ENCODE measurements around the gene PRKG1.

Gene PRKG1

DNA sequence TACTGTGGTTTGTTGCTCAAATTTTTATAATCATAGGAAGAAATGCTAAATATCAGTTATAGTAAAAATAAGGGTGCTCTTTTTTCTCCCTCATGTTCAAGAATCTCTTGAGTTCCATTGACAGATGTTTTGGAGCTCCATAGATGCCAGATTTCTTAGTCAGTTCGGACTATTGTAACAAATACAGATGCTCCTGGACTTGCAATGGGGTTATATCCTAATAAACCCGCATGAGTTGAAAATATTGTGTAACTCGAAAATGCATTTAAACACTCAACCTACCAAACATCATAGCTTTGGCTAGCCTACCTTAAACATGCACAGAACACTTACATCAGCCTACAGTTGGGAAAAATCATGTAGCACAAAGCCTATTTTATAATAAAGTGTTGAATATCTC, 725.8 kb downstream of the PRKG1 start:
- no peaks in the 10 kb centered on the region for H3K9me3 ChIP-seq (replicated peaks; ENCODE audit: low read length)
- peaks cover 3% of the 10 kb centered on the region for H3K4me1 ChIP-seq (ENCODE audit: control insufficient read depth, insufficient read depth, low read length)
- no peak overlapping the region for H3K4me3 ChIP-seq (ENCODE audit: low read length)
- H3K4me2 ChIP-seq (ENCODE audit: low read length), result no peak overlapping the region
- no peaks in the 10 kb centered on the region for H3K36me3 ChIP-seq (ENCODE audit: insufficient read depth, low read length)
- H3K9ac ChIP-seq (ENCODE audit: low read depth, low read length), result no peak overlapping the region
- H3K27me3 ChIP-seq (ENCODE audit: control insufficient read depth, insufficient read depth, low read length), result no peaks in the 10 kb centered on the region

DNA sequence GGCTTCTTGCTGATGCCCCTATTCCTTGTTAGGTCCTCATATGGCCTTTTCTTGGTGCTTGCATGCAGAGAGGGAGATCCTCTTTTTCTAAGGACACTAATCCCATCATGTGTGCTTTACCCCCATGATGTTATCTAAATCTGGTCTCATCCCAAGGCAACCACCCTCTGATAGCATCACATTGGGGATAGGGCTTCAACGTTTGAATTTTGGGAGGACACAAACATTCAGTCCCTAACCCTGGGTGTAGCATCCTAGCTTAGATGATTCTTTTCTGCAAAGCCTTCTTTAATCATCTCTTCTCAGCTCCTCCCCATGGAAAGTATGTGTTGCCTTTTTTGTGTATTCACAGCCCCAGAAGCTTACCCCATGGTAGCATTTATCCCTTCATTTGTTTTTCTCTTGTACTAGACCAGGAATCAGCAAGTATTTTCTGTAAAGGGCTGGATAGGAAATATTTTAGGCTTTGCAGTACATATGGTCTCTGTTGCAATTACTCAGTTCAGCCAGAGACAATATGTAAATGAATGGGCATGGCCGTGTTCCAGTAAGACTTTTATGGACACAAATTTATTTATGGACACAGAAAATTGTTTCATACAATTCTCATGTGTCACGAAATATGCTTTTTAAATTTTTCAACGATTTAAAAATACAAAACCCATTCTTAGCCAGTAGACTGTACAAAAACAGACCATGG, 726.6 kb downstream of the PRKG1 start:
- no peak overlapping the region for H3K9ac ChIP-seq (ENCODE audit: low read depth, low read length)
- H3K9me3 ChIP-seq (replicated peaks; ENCODE audit: low read length), result no peaks in the 10 kb centered on the region
- no peaks in the 10 kb centered on the region for H3K36me3 ChIP-seq (ENCODE audit: insufficient read depth, low read length)
- H3K27me3 ChIP-seq (ENCODE audit: control insufficient read depth, insufficient read depth, low read length), result no peaks in the 10 kb centered on the region
- H3K4me1 ChIP-seq (ENCODE audit: control insufficient read depth, insufficient read depth, low read length), result peaks cover 3% of the 10 kb centered on the region
- H3K4me3 ChIP-seq (ENCODE audit: low read length), result no peak overlapping the region
- no peak overlapping the region for H3K4me2 ChIP-seq (ENCODE audit: low read length)

DNA sequence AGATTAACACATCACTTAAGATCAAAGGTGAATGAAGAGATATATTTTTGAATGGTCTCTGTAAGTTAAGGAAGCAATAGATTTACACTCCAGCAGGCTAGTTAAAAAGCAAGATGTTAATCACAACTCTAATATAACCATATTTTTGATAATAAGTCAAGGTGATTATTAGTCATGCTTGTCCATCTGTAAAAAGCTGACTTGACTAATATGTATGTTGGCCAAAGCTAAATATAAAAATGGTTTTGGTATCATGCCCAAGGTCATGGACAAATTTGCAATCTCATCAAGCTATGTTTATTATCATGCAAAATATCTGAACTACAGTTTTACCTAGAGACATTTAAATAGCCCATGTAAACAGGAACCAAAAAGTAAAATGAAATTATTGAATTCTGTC, 727.7 kb downstream of the PRKG1 start:
- no peak overlapping the region for H3K9ac ChIP-seq (ENCODE audit: low read depth, low read length)
- H3K36me3 ChIP-seq (ENCODE audit: insufficient read depth, low read length), result no peaks in the 10 kb centered on the region
- no peaks in the 10 kb centered on the region for H3K27me3 ChIP-seq (ENCODE audit: control insufficient read depth, insufficient read depth, low read length)
- no peaks in the 10 kb centered on the region for H3K9me3 ChIP-seq (replicated peaks; ENCODE audit: low read length)
- H3K4me1 ChIP-seq (ENCODE audit: control insufficient read depth, insufficient read depth, low read length), result peaks cover 3% of the 10 kb centered on the region
- H3K4me2 ChIP-seq (ENCODE audit: low read length), result no peak overlapping the region
- no peak overlapping the region for H3K4me3 ChIP-seq (ENCODE audit: low read length)

- Histone ChIP-seq H3K9me3 (replicated peaks; ENCODE audit: low read length) (no peaks in the 10 kb centered on the region), H3K9ac (ENCODE audit: low read depth, low read length) (no peak overlapping the region), H3K27me3 (ENCODE audit: control insufficient read depth, insufficient read depth, low read length) (no peaks in the 10 kb centered on the region), H3K4me1 (ENCODE audit: control insufficient read depth, insufficient read depth, low read length) (peaks cover 3% of the 10 kb centered on the region), H3K4me2 (ENCODE audit: low read length) (no peak overlapping the region), H3K36me3 (ENCODE audit: insufficient read depth, low read length) (no peaks in the 10 kb centered on the region), H3K4me3 (ENCODE audit: low read length) (no peak overlapping the region)
Measured at GRCh38 chr10:51804866-51805265, 730.6 kb downstream of the PRKG1 start.

GRCh38 chr10:51806079-51806835, 732.0 kb downstream of the PRKG1 start:
- Histone ChIP-seq H3K36me3 (ENCODE audit: insufficient read depth, low read length) (no peaks in the 10 kb centered on the region), H3K4me1 (ENCODE audit: control insufficient read depth, insufficient read depth, low read length) (peaks cover 3% of the 10 kb centered on the region), H3K9me3 (replicated peaks; ENCODE audit: low read length) (no peaks in the 10 kb centered on the region), H3K4me2 (ENCODE audit: low read length) (no peak overlapping the region), H3K4me3 (ENCODE audit: low read length) (no peak overlapping the region), H3K9ac (ENCODE audit: low read depth, low read length) (no peak overlapping the region), H3K27me3 (ENCODE audit: control insufficient read depth, insufficient read depth, low read length) (no peaks in the 10 kb centered on the region)

GRCh38 chr10:51808187-51808586, 733.9 kb downstream of the PRKG1 start:
- H3K4me3 ChIP-seq (ENCODE audit: low read length), result no peak overlapping the region
- no peak overlapping the region for H3K4me2 ChIP-seq (ENCODE audit: low read length)
- H3K9me3 ChIP-seq (replicated peaks; ENCODE audit: low read length), result no peaks in the 10 kb centered on the region
- H3K4me1 ChIP-seq (ENCODE audit: control insufficient read depth, insufficient read depth, low read length), result peaks cover 3% of the 10 kb centered on the region
- no peaks in the 10 kb centered on the region for H3K27me3 ChIP-seq (ENCODE audit: control insufficient read depth, insufficient read depth, low read length)
- no peaks in the 10 kb centered on the region for H3K36me3 ChIP-seq (ENCODE audit: insufficient read depth, low read length)
- H3K9ac ChIP-seq (ENCODE audit: low read depth, low read length), result no peak overlapping the region

GRCh38 chr10:51815723-51816122, 741.4 kb downstream of the PRKG1 start:
- no peak overlapping the region for H3K9ac ChIP-seq (ENCODE audit: low read depth, low read length)
- no peaks in the 10 kb centered on the region for H3K4me1 ChIP-seq (ENCODE audit: control insufficient read depth, insufficient read depth, low read length)
- H3K36me3 ChIP-seq (ENCODE audit: insufficient read depth, low read length), result no peaks in the 10 kb centered on the region
- no peaks in the 10 kb centered on the region for H3K27me3 ChIP-seq (ENCODE audit: control insufficient read depth, insufficient read depth, low read length)
- H3K4me2 ChIP-seq (ENCODE audit: low read length), result no peak overlapping the region
- no peak overlapping the region for H3K4me3 ChIP-seq (ENCODE audit: low read length)
- no peaks in the 10 kb centered on the region for H3K9me3 ChIP-seq (replicated peaks; ENCODE audit: low read length)

GRCh38 chr10:51821045-51821444, 746.8 kb downstream of the PRKG1 start:
- no peaks in the 10 kb centered on the region for H3K4me1 ChIP-seq (ENCODE audit: control insufficient read depth, insufficient read depth, low read length)
- no peak overlapping the region for H3K4me3 ChIP-seq (ENCODE audit: low read length)
- no peak overlapping the region for H3K4me2 ChIP-seq (ENCODE audit: low read length)
- no peak overlapping the region for H3K9ac ChIP-seq (ENCODE audit: low read depth, low read length)
- H3K36me3 ChIP-seq (ENCODE audit: insufficient read depth, low read length), result no peaks in the 10 kb centered on the region
- H3K9me3 ChIP-seq (replicated peaks; ENCODE audit: low read length), result no peaks in the 10 kb centered on the region
- no peaks in the 10 kb centered on the region for H3K27me3 ChIP-seq (ENCODE audit: control insufficient read depth, insufficient read depth, low read length)

DNA sequence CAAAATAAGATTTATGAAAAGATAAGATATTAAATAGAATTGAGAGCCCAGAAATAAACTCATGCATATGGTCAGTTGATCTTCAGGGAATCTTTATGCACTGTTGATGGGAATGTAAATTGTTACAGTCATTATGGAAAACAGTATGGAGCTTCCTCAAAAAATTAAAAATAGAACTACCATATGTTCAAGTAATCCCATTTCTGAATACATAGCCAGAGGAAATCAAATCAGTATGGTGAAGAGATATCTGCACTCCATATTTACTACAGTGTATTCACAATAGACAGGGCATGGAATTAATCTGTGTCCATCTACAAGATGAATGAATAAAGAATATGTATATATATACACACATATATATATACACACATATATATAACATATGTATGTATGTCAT, 747.5 kb downstream of the PRKG1 start:
- Histone ChIP-seq H3K4me2 (ENCODE audit: low read length) (no peak overlapping the region), H3K4me1 (ENCODE audit: control insufficient read depth, insufficient read depth, low read length) (no peaks in the 10 kb centered on the region), H3K36me3 (ENCODE audit: insufficient read depth, low read length) (no peaks in the 10 kb centered on the region), H3K4me3 (ENCODE audit: low read length) (no peak overlapping the region), H3K27me3 (ENCODE audit: control insufficient read depth, insufficient read depth, low read length) (no peaks in the 10 kb centered on the region), H3K9ac (ENCODE audit: low read depth, low read length) (no peak overlapping the region), H3K9me3 (replicated peaks; ENCODE audit: low read length) (no peaks in the 10 kb centered on the region)

DNA sequence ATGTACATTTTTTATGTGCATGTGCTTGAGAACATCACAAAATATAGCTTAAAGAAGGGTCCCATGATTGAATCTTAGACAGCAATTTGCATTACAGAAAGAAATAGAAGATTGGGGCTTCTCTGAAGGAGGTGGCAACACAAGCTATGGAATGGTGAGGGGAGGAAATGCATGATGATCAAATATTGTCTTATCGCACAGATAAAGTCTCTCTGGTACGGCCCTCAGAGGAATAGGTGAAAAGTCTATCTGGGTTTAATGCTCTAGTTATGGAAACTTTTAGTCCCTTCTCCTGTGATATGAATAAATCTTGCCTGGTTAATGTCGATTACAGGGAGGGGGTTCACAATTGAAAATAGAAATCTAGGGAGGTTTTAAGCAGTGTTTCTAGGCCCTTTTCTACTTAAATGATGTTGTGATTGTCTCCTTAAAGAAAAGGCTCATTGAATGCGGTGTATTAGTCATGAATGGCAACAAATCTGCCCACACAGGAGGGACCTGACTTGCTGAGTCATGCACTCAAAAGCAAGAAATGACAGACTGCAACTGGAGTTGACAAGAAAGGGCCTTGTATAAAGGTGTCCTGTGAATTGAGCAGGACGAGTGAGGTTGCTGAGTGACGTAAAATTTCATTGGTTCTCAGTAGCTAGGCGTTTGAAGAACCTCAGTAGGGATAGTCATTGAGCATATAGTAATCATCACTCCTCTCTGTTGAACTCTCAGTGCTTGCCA, 758.5 kb downstream of the PRKG1 start:
- peaks cover 9% of the 10 kb centered on the region for H3K4me1 ChIP-seq (ENCODE audit: control insufficient read depth, insufficient read depth, low read length)
- no peak overlapping the region for H3K9ac ChIP-seq (ENCODE audit: low read depth, low read length)
- no peaks in the 10 kb centered on the region for H3K27me3 ChIP-seq (ENCODE audit: control insufficient read depth, insufficient read depth, low read length)
- no peaks in the 10 kb centered on the region for H3K9me3 ChIP-seq (replicated peaks; ENCODE audit: low read length)
- H3K36me3 ChIP-seq (ENCODE audit: insufficient read depth, low read length), result no peaks in the 10 kb centered on the region
- no peak overlapping the region for H3K4me3 ChIP-seq (ENCODE audit: low read length)
- H3K4me2 ChIP-seq (ENCODE audit: low read length), result no peak overlapping the region

DNA sequence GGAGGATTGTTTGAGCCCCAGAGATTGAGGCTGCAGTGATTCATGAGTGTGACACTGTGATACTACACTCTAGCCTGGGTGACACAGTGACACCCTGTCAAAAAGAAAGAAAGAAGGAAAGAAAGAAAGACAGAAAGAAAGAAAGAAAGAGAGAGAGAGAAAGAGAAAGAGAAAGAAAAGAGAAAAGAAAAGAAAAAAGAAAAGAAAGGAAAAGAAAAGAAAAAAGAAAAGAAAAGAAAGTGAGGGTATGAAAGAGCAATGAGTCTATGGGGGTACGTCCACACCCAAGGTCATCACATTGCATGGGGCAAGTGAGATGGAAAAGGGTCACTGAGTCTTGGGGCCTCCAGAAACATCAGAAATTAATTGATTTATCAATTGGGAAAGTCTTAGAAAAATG, 760.3 kb downstream of the PRKG1 start:
- Histone ChIP-seq H3K27me3 (ENCODE audit: control insufficient read depth, insufficient read depth, low read length) (no peaks in the 10 kb centered on the region), H3K9me3 (replicated peaks; ENCODE audit: low read length) (no peaks in the 10 kb centered on the region), H3K4me3 (ENCODE audit: low read length) (no peak overlapping the region), H3K36me3 (ENCODE audit: insufficient read depth, low read length) (no peaks in the 10 kb centered on the region), H3K4me2 (ENCODE audit: low read length) (no peak overlapping the region), H3K9ac (ENCODE audit: low read depth, low read length) (no peak overlapping the region), H3K4me1 (ENCODE audit: control insufficient read depth, insufficient read depth, low read length) (peaks cover 9% of the 10 kb centered on the region)

Data from skeletal muscle satellite cell (primary cell).